ENCODE results near the gene MIF4GD. TPM values are rescaled to one million over a fixed set of nuclear protein-coding genes. Genes with fewer than 3 reads are reported as not detected.

Gene MIF4GD
- total RNA-seq, 2 experiments from 2014 or later, result 29.4 to 32.4 TPM

- TF ChIP-seq CTCF (IDR thresholded peaks at IDR 0.05), result no peak
- DNase-seq, result no peak
- Mint-ChIP-seq H3K4me1 (ENCODE audit: low read depth) (no peaks in the 10 kb centered on the region), H3K9me3 (no peaks in the 10 kb centered on the region), H3K36me3 (ENCODE audit: low read depth) (peaks cover 88% of the 10 kb centered on the region), H3K27me3 (no peaks in the 10 kb centered on the region), H3K27ac (no peak overlapping the region), H3K4me3 (no peak overlapping the region)
- intact Hi-C loops (cut with DNase I, micrococcal nuclease), result no loop called here
- ChIA-PET POLR2A (no interaction called here), CTCF (no interaction called here)
- Histone ChIP-seq H3K4me1 (ENCODE audit: insufficient read depth, low read length) (no peaks in the 10 kb centered on the region), H3K9me3 (ENCODE audit: control insufficient read depth in 1 of 2, insufficient read depth in 1 of 2, low read length in 2 of 2) (no peaks in the 10 kb centered on the region), H3K27ac (ENCODE audit: low read depth in 1 of 2, low read length in 2 of 2) (no peak overlapping the region), H3K4me3 (ENCODE audit: low read length) (no peak overlapping the region), H3K27me3 (ENCODE audit: control insufficient read depth in 1 of 2, insufficient read depth in 2 of 2, low read length in 2 of 2) (no peaks in the 10 kb centered on the region), H3K36me3 (ENCODE audit: insufficient read depth, low read length) (peaks cover 75% of the 10 kb centered on the region)
- ATAC-seq (ENCODE audit: poor library complexity), result no peak
Measured at GRCh38 chr17:75227729-75228128, 43.3 kb downstream of the MIF4GD start.

GRCh38 chr17:75225016-75225415 lies 46.0 kb downstream of the MIF4GD start:
- H3K36me3 Mint-ChIP-seq (ENCODE audit: low read depth), result peaks cover 78% of the 10 kb centered on the region
- no peaks in the 10 kb centered on the region for H3K9me3 ChIP-seq (ENCODE audit: control insufficient read depth in 1 of 2, insufficient read depth in 1 of 2, low read length in 2 of 2)
- no peak overlapping the region for H3K4me3 ChIP-seq (ENCODE audit: low read length)
- H3K27ac ChIP-seq (ENCODE audit: low read depth in 1 of 2, low read length in 2 of 2), result no peak overlapping the region
- DNase-seq (no peak), ATAC-seq (ENCODE audit: poor library complexity) (no peak)
- ChIA-PET CTCF (no interaction called here), POLR2A (no interaction called here)
- H3K9me3 Mint-ChIP-seq, result no peaks in the 10 kb centered on the region
- H3K27me3 Mint-ChIP-seq, result no peaks in the 10 kb centered on the region
- no peak overlapping the region for H3K27ac Mint-ChIP-seq
- no peaks in the 10 kb centered on the region for H3K27me3 ChIP-seq (ENCODE audit: control insufficient read depth in 1 of 2, insufficient read depth in 2 of 2, low read length in 2 of 2)
- H3K36me3 ChIP-seq (ENCODE audit: insufficient read depth, low read length), result peaks cover 70% of the 10 kb centered on the region
- H3K4me1 Mint-ChIP-seq (ENCODE audit: low read depth), result no peaks in the 10 kb centered on the region
- no peak overlapping the region for H3K4me3 Mint-ChIP-seq
- TF ChIP-seq CTCF (IDR thresholded peaks at IDR 0.05), result no peak
- intact Hi-C loops (cut with DNase I, micrococcal nuclease), result no loop called here
- H3K4me1 ChIP-seq (ENCODE audit: insufficient read depth, low read length), result no peaks in the 10 kb centered on the region

GRCh38 chr17:75219815-75220214 lies 51.2 kb downstream of the MIF4GD start:
- CTCF ChIA-PET, result interaction anchor here (1.4 kb wide), 1 partner anchor 18 kb away, joined by 4 read pairs; no protein-coding TSS in a partner anchor
- H3K4me1 ChIP-seq (ENCODE audit: insufficient read depth, low read length), result no peaks in the 10 kb centered on the region
- H3K9me3 ChIP-seq (ENCODE audit: control insufficient read depth in 1 of 2, insufficient read depth in 1 of 2, low read length in 2 of 2), result no peaks in the 10 kb centered on the region
- no peak overlapping the region for H3K4me3 ChIP-seq (ENCODE audit: low read length)
- H3K27ac Mint-ChIP-seq, result no peak overlapping the region
- H3K27me3 ChIP-seq (ENCODE audit: control insufficient read depth in 1 of 2, insufficient read depth in 2 of 2, low read length in 2 of 2), result no peaks in the 10 kb centered on the region
- POLR2A ChIA-PET, result no interaction called here
- H3K4me3 Mint-ChIP-seq, result no peak overlapping the region
- H3K9me3 Mint-ChIP-seq, result no peaks in the 10 kb centered on the region
- peaks cover 70% of the 10 kb centered on the region for H3K36me3 ChIP-seq (ENCODE audit: insufficient read depth, low read length)
- intact Hi-C loops (cut with DNase I, micrococcal nuclease), result no loop called here
- DNase-seq (no peak), ATAC-seq (ENCODE audit: poor library complexity) (no peak)
- H3K27ac ChIP-seq (ENCODE audit: low read depth in 1 of 2, low read length in 2 of 2), result no peak overlapping the region
- H3K4me1 Mint-ChIP-seq (ENCODE audit: low read depth), result no peaks in the 10 kb centered on the region
- H3K36me3 Mint-ChIP-seq (ENCODE audit: low read depth), result peaks cover 80% of the 10 kb centered on the region
- no peaks in the 10 kb centered on the region for H3K27me3 Mint-ChIP-seq
- TF ChIP-seq CTCF (IDR thresholded peaks at IDR 0.05), result no peak

Measured in CD4-positive, alpha-beta T cell (primary cell).